ENCODE data around the gene PSRC1.
"Not testable (repeated sequence)": the region's sequence is repeated elsewhere in the genome, so short reads cannot be mapped to it uniquely, and the experiment has no call there.

Gene PSRC1

GRCh38 chr1:109290998-109291397 is 8.1 kb upstream of the PSRC1 start:
- no peak for DNase-seq (ENCODE audit: low read depth)
- no peak overlapping the region for H3K4me3 ChIP-seq (ENCODE audit: control insufficient read depth, low read depth, low read length)
- TF ChIP-seq CTCF (conservative IDR thresholded peaks at IDR 0.05; ENCODE audit: control insufficient read depth, insufficient read depth, low read depth, low read length): no peak

DNA sequence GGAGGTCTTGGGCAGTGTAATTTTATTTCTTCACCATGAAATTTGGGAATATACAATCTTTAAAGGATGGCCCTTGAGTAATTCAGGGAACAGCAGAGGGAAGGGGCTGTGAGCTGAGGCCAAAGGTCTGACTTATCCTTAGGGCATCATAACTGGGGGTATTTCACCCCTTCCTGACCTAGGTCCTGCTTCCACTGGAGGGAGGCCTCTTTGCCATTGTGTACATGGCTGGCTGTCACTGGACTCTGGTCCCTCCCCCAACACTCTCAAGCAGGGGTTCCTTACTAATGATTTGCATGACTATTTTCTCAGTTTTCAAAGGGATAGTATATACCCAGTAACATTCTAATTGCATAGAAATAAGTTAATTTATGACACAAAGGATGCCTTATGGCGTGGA is 7.2 kb upstream of the PSRC1 start:
- TF ChIP-seq CTCF (conservative IDR thresholded peaks at IDR 0.05; ENCODE audit: control insufficient read depth, insufficient read depth, low read depth, low read length): no peak
- no peak overlapping the region for H3K4me3 ChIP-seq (ENCODE audit: control insufficient read depth, low read depth, low read length)
- DNase-seq (ENCODE audit: low read depth): no peak

DNA sequence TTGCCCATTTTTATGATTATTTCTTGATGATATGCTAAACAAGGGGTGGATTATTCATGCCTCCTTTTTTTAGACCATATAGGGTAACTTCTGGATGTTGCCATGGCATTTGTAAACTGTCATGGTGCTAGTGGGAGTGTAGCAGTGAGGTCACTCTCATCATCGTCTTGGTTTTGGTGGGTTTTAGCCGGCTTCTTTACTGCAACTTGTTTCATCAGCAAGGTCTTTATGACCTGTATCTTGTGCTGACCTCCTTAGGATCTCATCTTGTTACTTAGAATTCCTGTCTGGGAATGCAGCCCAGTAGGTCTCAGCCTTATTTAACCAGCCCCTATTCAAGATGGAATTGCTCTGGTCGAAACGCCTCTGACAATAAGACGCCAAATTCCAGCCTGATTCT is 3.8 kb upstream of the PSRC1 start:
- H3K4me3 ChIP-seq (ENCODE audit: control insufficient read depth, low read depth, low read length); DNase-seq (ENCODE audit: low read depth): not testable (repeated sequence)

GRCh38 chr1:109283748-109284600 is 1.0 kb upstream of the PSRC1 start:
- no peak for TF ChIP-seq CTCF (conservative IDR thresholded peaks at IDR 0.05; ENCODE audit: control insufficient read depth, insufficient read depth, low read depth, low read length)
- peak overlapping the region; percentile 87 for H3K4me3 ChIP-seq (ENCODE audit: control insufficient read depth, low read depth, low read length)
- no peak for DNase-seq (ENCODE audit: low read depth)

GRCh38 chr1:109282497-109282951 is 421 bp downstream of the PSRC1 start:
- no peak for DNase-seq (ENCODE audit: low read depth)
- no peak for TF ChIP-seq CTCF (conservative IDR thresholded peaks at IDR 0.05; ENCODE audit: control insufficient read depth, insufficient read depth, low read depth, low read length)
- H3K4me3 ChIP-seq (ENCODE audit: control insufficient read depth, low read depth, low read length): peak overlapping the region; percentile 87

GRCh38 chr1:109281680-109282496 is 1.1 kb downstream of the PSRC1 start:
- no peak for TF ChIP-seq CTCF (conservative IDR thresholded peaks at IDR 0.05; ENCODE audit: control insufficient read depth, insufficient read depth, low read depth, low read length)
- DNase-seq (ENCODE audit: low read depth): peak; percentile 16
- H3K4me3 ChIP-seq (ENCODE audit: control insufficient read depth, low read depth, low read length): peak overlapping the region; percentile 87

DNA sequence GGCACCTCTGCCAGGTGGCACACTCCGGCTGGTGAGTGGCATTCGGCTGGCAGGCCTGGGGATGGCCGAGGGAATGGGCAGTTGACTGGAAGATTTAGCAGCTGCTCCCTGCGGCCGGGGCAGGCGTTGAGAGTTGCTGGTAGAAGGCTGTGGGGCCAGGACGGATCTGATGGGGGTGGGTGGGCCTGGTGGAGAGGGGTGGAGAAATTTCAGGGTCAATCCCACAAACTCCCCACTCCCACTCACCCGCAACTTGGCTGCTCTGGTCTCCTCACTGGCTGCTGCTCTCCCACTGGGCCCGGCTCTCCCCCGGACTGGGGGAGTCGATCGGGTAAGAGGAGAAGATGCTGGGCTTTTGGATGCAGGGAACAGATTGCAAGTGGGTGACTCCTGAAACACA is 2.1 kb downstream of the PSRC1 start:
- no peak for DNase-seq (ENCODE audit: low read depth)
- H3K4me3 ChIP-seq (ENCODE audit: control insufficient read depth, low read depth, low read length): no peak overlapping the region
- TF ChIP-seq CTCF (conservative IDR thresholded peaks at IDR 0.05; ENCODE audit: control insufficient read depth, insufficient read depth, low read depth, low read length): no peak

Measured in fibroblast of mammary gland (primary cell).